ENCODE results near the gene TAPBP. TPM values are rescaled to one million over a fixed set of nuclear protein-coding genes. Genes with fewer than 3 reads are reported as not detected.

The TAPBP gene
- polyA plus RNA-seq, 3 donors: 138 to 228 (median 141) TPM

DNA sequence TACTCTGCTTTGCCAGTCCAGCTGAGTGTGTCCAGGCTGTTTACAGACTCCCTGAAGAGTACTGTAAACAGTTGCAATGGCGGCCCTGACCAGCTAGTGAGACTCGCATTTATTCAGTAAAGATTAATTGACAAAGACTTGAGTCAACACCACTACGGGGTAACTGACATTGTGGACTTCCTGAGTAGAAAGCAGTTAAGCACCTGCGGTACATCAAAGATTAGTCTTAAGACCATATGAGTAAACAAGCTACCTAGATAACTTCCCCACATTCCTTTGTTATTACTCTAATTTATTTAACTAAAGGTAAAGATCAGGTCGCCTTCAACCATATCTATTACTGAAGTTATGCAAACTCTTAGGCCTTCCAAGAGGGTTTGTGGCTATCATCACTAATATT lies 54.8 kb downstream of the TAPBP start:
- Mint-ChIP-seq H3K27ac (no peak overlapping the region), H3K4me1 (no peaks in the 10 kb centered on the region), H3K9me3 (no peaks in the 10 kb centered on the region), H3K27me3 (ENCODE audit: low read depth in 3 of 3) (peaks cover 0 to 2% (median under 1%) of the 10 kb centered on the region in 3 donors), H3K36me3 (peaks cover 53 to 74% of the 10 kb centered on the region in 2 donors), H3K4me3 (no peak overlapping the region)
- 100% methylated on average over 2 of the region's 5 CpGs for WGBS (ENCODE audit: insufficient coverage)
- H3K79me2 ChIP-seq (ENCODE audit: insufficient read depth, low read length): no peaks in the 10 kb centered on the region
- intact Hi-C loops (cut with micrococcal nuclease): no loop called here
- TF ChIP-seq, protein P1, sequence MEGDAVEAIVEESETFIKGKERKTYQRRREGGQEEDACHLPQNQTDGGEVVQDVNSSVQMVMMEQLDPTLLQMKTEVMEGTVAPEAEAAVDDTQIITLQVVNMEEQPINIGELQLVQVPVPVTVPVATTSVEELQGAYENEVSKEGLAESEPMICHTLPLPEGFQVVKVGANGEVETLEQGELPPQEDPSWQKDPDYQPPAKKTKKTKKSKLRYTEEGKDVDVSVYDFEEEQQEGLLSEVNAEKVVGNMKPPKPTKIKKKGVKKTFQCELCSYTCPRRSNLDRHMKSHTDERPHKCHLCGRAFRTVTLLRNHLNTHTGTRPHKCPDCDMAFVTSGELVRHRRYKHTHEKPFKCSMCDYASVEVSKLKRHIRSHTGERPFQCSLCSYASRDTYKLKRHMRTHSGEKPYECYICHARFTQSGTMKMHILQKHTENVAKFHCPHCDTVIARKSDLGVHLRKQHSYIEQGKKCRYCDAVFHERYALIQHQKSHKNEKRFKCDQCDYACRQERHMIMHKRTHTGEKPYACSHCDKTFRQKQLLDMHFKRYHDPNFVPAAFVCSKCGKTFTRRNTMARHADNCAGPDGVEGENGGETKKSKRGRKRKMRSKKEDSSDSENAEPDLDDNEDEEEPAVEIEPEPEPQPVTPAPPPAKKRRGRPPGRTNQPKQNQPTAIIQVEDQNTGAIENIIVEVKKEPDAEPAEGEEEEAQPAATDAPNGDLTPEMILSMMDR (IDR thresholded peaks at IDR 0.05): no peak
- no peaks in the 10 kb centered on the region for H3K27me3 ChIP-seq (ENCODE audit: control insufficient read depth in 2 of 2, insufficient read depth in 2 of 2, low read length in 2 of 2)
- H3K36me3 ChIP-seq (replicated peaks in 1 of 2; ENCODE audit: control insufficient read depth in 1 of 2, insufficient read depth in 2 of 2, low read length in 2 of 2): peaks cover 45 to 69% of the 10 kb centered on the region in 2 donors
- H2AFZ ChIP-seq (ENCODE audit: insufficient read depth, low read depth, low read length, poor library complexity, severe bottlenecking): no peak overlapping the region
- H3K4me3 ChIP-seq (replicated peaks in 1 of 3; ENCODE audit: low read depth in 2 of 3, low read length in 3 of 3): no peak overlapping the region
- H3K4me1 ChIP-seq (ENCODE audit: control insufficient read depth in 1 of 2, insufficient read depth in 2 of 2, low read length in 2 of 2): no peaks in the 10 kb centered on the region
- H3K27ac ChIP-seq (ENCODE audit: low read depth in 1 of 2, low read length in 2 of 2): no peak overlapping the region
- H3K4me2 ChIP-seq (replicated peaks; ENCODE audit: extremely low read depth, low read length, poor library complexity, severe bottlenecking): no peak overlapping the region
- H3K9me3 ChIP-seq (replicated peaks in 1 of 2; ENCODE audit: control insufficient read depth in 1 of 2, insufficient read depth in 1 of 2, low read length in 2 of 2): no peaks in the 10 kb centered on the region
- no peaks in the 10 kb centered on the region for H4K20me1 ChIP-seq (ENCODE audit: insufficient read depth, low read length)
- DNase-seq: no peak
- no peak overlapping the region for H3K9ac ChIP-seq (ENCODE audit: insufficient read depth, low read length, poor library complexity, severe bottlenecking)

DNA sequence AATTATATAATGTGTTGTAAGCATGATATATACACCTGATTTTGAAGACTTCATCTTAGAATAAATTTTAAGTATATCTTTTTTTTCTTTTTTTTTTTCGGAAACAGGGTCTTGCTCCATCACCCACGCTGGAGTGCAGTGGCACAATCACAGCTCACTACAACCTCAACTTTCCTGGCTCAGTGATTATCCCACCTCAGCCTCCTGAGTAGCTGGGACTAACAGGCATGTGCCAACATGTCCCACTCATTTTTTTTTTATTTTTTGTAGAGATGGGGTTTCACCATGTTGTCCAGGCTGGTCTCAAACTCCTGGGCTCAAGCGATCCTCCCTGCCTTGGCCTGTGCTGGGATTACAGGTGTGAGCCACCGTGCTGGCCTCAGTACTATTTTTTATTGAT lies 59.3 kb downstream of the TAPBP start:
- peaks cover 17% of the 10 kb centered on the region for H3K4me1 Mint-ChIP-seq
- no peak overlapping the region for H3K4me3 ChIP-seq (replicated peaks in 1 of 3; ENCODE audit: low read depth in 2 of 3, low read length in 3 of 3)
- H3K9ac ChIP-seq (ENCODE audit: insufficient read depth, low read length, poor library complexity, severe bottlenecking): no peak overlapping the region
- WGBS (ENCODE audit: insufficient coverage): 100% methylated on average over 1 of the region's 4 CpGs
- DNase-seq: no peak
- no peak overlapping the region for H3K27ac ChIP-seq (ENCODE audit: low read depth in 1 of 2, low read length in 2 of 2)
- no peaks in the 10 kb centered on the region for H4K20me1 ChIP-seq (ENCODE audit: insufficient read depth, low read length)
- no peak overlapping the region for H3K4me2 ChIP-seq (replicated peaks; ENCODE audit: extremely low read depth, low read length, poor library complexity, severe bottlenecking)
- H3K79me2 ChIP-seq (ENCODE audit: insufficient read depth, low read length): peaks cover 4% of the 10 kb centered on the region
- H3K36me3 Mint-ChIP-seq: peaks cover 34 to 53% of the 10 kb centered on the region in 2 donors
- H3K27me3 ChIP-seq (ENCODE audit: control insufficient read depth in 2 of 2, insufficient read depth in 2 of 2, low read length in 2 of 2): no peaks in the 10 kb centered on the region
- no peak overlapping the region for H3K4me3 Mint-ChIP-seq
- H3K27me3 Mint-ChIP-seq (ENCODE audit: low read depth in 3 of 3): peaks cover 0 to 2% (median 0%) of the 10 kb centered on the region in 3 donors
- no peaks in the 10 kb centered on the region for H3K9me3 Mint-ChIP-seq
- TF ChIP-seq, protein P1 (IDR thresholded peaks at IDR 0.05): no peak
- H3K27ac Mint-ChIP-seq: peak overlapping the region in 1 of 7 donors; percentile 4
- peaks cover 29 to 46% of the 10 kb centered on the region in 2 donors for H3K36me3 ChIP-seq (replicated peaks in 1 of 2; ENCODE audit: control insufficient read depth in 1 of 2, insufficient read depth in 2 of 2, low read length in 2 of 2)
- no peaks in the 10 kb centered on the region for H3K9me3 ChIP-seq (replicated peaks in 1 of 2; ENCODE audit: control insufficient read depth in 1 of 2, insufficient read depth in 1 of 2, low read length in 2 of 2)
- intact Hi-C loops (cut with micrococcal nuclease): no loop called here
- H3K4me1 ChIP-seq (ENCODE audit: control insufficient read depth in 1 of 2, insufficient read depth in 2 of 2, low read length in 2 of 2): peaks cover 9 to 13% of the 10 kb centered on the region in 2 donors
- H2AFZ ChIP-seq (ENCODE audit: insufficient read depth, low read depth, low read length, poor library complexity, severe bottlenecking): no peak overlapping the region
